Stimulated activated CD4-positive, alpha-beta T cell treated with anti-CD3 and anti-CD28 coated beads, TNF-alpha, amount 100 ng/mL, for 4 hours (primary cell): ENCODE measurements around the gene GPRC5C.
"Not testable (repeated sequence)": the region's sequence is repeated elsewhere in the genome, so short reads cannot be mapped to it uniquely, and the experiment has no call there.

Source experiments
- DNase-seq, 3 experiments: peaks; one replicate each; pipeline ENCODE4 v3.0.0-alpha.2; 2020; ENCODE audit warnings: low read depth in 3 of 3

Gene GPRC5C

GRCh38 chr17:74471341-74471740, 39.5 kb downstream of the GPRC5C start:
- no peak for DNase-seq

GRCh38 chr17:74472890-74473289, 41.0 kb downstream of the GPRC5C start:
- DNase-seq = no peak

- no peak for DNase-seq
Observed at GRCh38 chr17:74473294-74473693, 41.4 kb downstream of the GPRC5C start.

- no peak for DNase-seq
Observed at GRCh38 chr17:74474043-74474792, 42.3 kb downstream of the GPRC5C start.

- no peak for DNase-seq
Observed at GRCh38 chr17:74475189-74475588, 43.3 kb downstream of the GPRC5C start.

- DNase-seq = no peak
Observed at GRCh38 chr17:74477411-74477810, 45.5 kb downstream of the GPRC5C start.

- DNase-seq = no peak
Observed at GRCh38 chr17:74478420-74479100, 46.7 kb downstream of the GPRC5C start.

- no peak for DNase-seq
Observed at GRCh38 chr17:74480290-74480689, 48.4 kb downstream of the GPRC5C start.

GRCh38 chr17:74481621-74482020, 49.7 kb downstream of the GPRC5C start:
- no peak for DNase-seq

GRCh38 chr17:74484066-74484465, 52.2 kb downstream of the GPRC5C start:
- no peak for DNase-seq

- DNase-seq = no peak
Observed at GRCh38 chr17:74485022-74485743, 53.3 kb downstream of the GPRC5C start.

GRCh38 chr17:74485841-74486240, 54.0 kb downstream of the GPRC5C start:
- no peak for DNase-seq

- DNase-seq = not testable (repeated sequence)
Observed at GRCh38 chr17:74488276-74488675, 56.4 kb downstream of the GPRC5C start.

- DNase-seq = no peak
Observed at GRCh38 chr17:74490716-74491115, 58.8 kb downstream of the GPRC5C start.

GRCh38 chr17:74491626-74492025, 59.7 kb downstream of the GPRC5C start:
- no peak for DNase-seq

GRCh38 chr17:74493331-74493833, 61.5 kb downstream of the GPRC5C start:
- peak; percentile 34 to 37 (median 36) for DNase-seq
